Right renal cortex interstitium (tissue), 3 donors: Measurements from ENCODE around the gene LSMEM2. TPM values are rescaled to one million over a fixed set of nuclear protein-coding genes. Genes with fewer than 3 reads are reported as not detected.
"Not testable (repeated sequence)": the region's sequence is repeated elsewhere in the genome, so short reads cannot be mapped to it uniquely, and the experiment has no call there.

Experiments
- DNase-seq, 3 donors: peaks; one replicate each; pipeline ENCODE4 v3.0.0-alpha.2; 2013; ENCODE audit warnings: low read depth in 3 of 3, low spot score in 2 of 3
- polyA plus RNA-seq, 3 donors: library from polyadenylated mRNA; unstranded; fragments of 120-200 nt; gene quantifications; one replicate each; pipeline ENCODE4 v1.2.1, GENCODE V29; 2013; ENCODE audit not compliant: insufficient read length in 3 of 3

The LSMEM2 gene
- polyA plus RNA-seq = under 1 TPM; 0.42 to 0.54 (median 0.50) TPM

GRCh38 chr3:50278880-50279224 lies at the start of gene LSMEM2:
Gene LSMEM2 (plus strand): TSS chr3:50279087. CDS start chr3:50279114, 27 bp downstream.
- DNase-seq = no peak

- no peak for DNase-seq
These were observed 49.4 kb upstream of the LSMEM2 start for GRCh38 chr3:50229490-50229889.

GRCh38 chr3:50230104-50230793 lies 48.6 kb upstream of the LSMEM2 start:
- DNase-seq = no peak

GRCh38 chr3:50230794-50231125 lies 48.1 kb upstream of the LSMEM2 start:
- DNase-seq = no peak

GRCh38 chr3:50231581-50231980 lies 47.3 kb upstream of the LSMEM2 start:
- DNase-seq = no peak

GRCh38 chr3:50232303-50232702 lies 46.6 kb upstream of the LSMEM2 start:
- no peak for DNase-seq

GRCh38 chr3:50233176-50233575 lies 45.7 kb upstream of the LSMEM2 start:
- no peak for DNase-seq

- DNase-seq = peak; percentile 85 to 96 (median 95)
These were observed 43.0 kb upstream of the LSMEM2 start, which contains the start of gene GNAI2 for GRCh38 chr3:50235716-50236483. Gene GNAI2 (plus strand): TSS chr3:50236204. CDS start chr3:50236336, 132 bp downstream.

- no peak for DNase-seq
These were observed 42.3 kb upstream of the LSMEM2 start for GRCh38 chr3:50236484-50237132.

GRCh38 chr3:50237133-50237651 lies 41.7 kb upstream of the LSMEM2 start:
- no peak for DNase-seq

- DNase-seq = no peak
These were observed 40.9 kb upstream of the LSMEM2 start for GRCh38 chr3:50237754-50238548.

- DNase-seq = no peak
These were observed 40.3 kb upstream of the LSMEM2 start for GRCh38 chr3:50238549-50239026.

GRCh38 chr3:50239649-50240048 lies 39.2 kb upstream of the LSMEM2 start:
- DNase-seq = no peak

- DNase-seq = no peak
These were observed 37.7 kb upstream of the LSMEM2 start for GRCh38 chr3:50241163-50241562.

GRCh38 chr3:50241713-50242380 lies 37.0 kb upstream of the LSMEM2 start:
- no peak for DNase-seq

GRCh38 chr3:50242381-50242770 lies 36.5 kb upstream of the LSMEM2 start:
- no peak for DNase-seq

- no peak for DNase-seq
These were observed 35.9 kb upstream of the LSMEM2 start for GRCh38 chr3:50242851-50243542.

GRCh38 chr3:50243543-50243895 lies 35.4 kb upstream of the LSMEM2 start:
- DNase-seq = no peak

- DNase-seq = not testable (repeated sequence)
These were observed 34.1 kb upstream of the LSMEM2 start for GRCh38 chr3:50244813-50245212.
